Thyroid gland (tissue), 4 donors: Measurements from ENCODE around the gene TNFSF4. TPM values are rescaled to one million over a fixed set of nuclear protein-coding genes. Genes with fewer than 3 reads are reported as not detected.

Experiments used
- DNase-seq, 2 donors: peaks; one replicate each; pipeline ENCODE4 v3.0.0-alpha.2; 2019
- H3K27ac ChIP-seq, 3 donors: fragments of 200-600 bp; sonication (generic); 1 replicate in 2 of 3; 2 replicates in 1 of 3; pipeline ENCODE4 v1.5.1; 2016 to 2019; ENCODE audit warnings: mild to moderate bottlenecking in 1 of 3, moderate library complexity in 1 of 3
- H3K27me3 ChIP-seq: fragments of 200-600 bp; sonication (generic); one replicate; pipeline ENCODE4 v1.5.1; 2019
- H3K36me3 ChIP-seq, 2 donors: fragments of 200-600 bp; sonication (generic); one replicate each; pipeline ENCODE4 v1.5.1; 2016 to 2019
- H3K4me1 ChIP-seq, 2 donors: fragments of 200-600 bp; sonication (generic); one replicate each; pipeline ENCODE4 v1.5.1; 2017 to 2019
- H3K4me3 ChIP-seq, 3 donors: fragments of 200-600 bp; sonication (generic); replicated peaks in 1 of 3; 1 replicate in 2 of 3; 2 replicates in 1 of 3; pipeline ENCODE4 v1.5.1; 2016; ENCODE audit warnings: mild to moderate bottlenecking in 1 of 3
- H3K9me3 ChIP-seq: fragments of 200-600 bp; sonication (generic); one replicate; pipeline ENCODE4 v1.5.1; 2017
- POLR2A ChIP-seq, 2 donors: fragments of 450-650 bp; IDR thresholded peaks; one replicate each; pipeline ENCODE4 v1.6.1; 2017; ENCODE audit warnings: antibody characterized with exemption in 2 of 2, mild to moderate bottlenecking in 2 of 2, moderate library complexity in 1 of 2
- WGBS, 2 donors: methylation state at CpG; one replicate each; pipeline ENCODE4 v1.1.5; 2017; 5-methylcytosine and 5-hydroxymethylcytosine counted together
- intact Hi-C: fragments of 100-400 bp; cut with DNase I; formaldehyde crosslinking; loops from one replicate; pipeline ENCODE4 v1.15.1; 2023
- total RNA-seq, 4 donors: library from RNA; depleted of rRNA; stranded (reverse); fragments of >200 nt; gene quantifications; one replicate each; pipeline ENCODE4 v1.2.3, GENCODE V29; 2016
- TF ChIP-seq, protein P1 (sequence below), 6 experiments: fragments of 200-600 bp in 3 of 6; fragments of 450-650 bp in 3 of 6; sonication (generic) in 3 of 6; IDR thresholded peaks; one replicate each; pipeline ENCODE4 v1.5.1; 2016 to 2019; ENCODE audit warnings: antibody characterized with exemption in 6 of 6, mild to moderate bottlenecking in 2 of 6, inconsistent platforms in 1 of 6, moderate library complexity in 1 of 6

TNFSF4 gene
- total RNA-seq, 4 donors from 2014 or later, result 0.13 to 0.63 (median 0.41) TPM

DNA sequence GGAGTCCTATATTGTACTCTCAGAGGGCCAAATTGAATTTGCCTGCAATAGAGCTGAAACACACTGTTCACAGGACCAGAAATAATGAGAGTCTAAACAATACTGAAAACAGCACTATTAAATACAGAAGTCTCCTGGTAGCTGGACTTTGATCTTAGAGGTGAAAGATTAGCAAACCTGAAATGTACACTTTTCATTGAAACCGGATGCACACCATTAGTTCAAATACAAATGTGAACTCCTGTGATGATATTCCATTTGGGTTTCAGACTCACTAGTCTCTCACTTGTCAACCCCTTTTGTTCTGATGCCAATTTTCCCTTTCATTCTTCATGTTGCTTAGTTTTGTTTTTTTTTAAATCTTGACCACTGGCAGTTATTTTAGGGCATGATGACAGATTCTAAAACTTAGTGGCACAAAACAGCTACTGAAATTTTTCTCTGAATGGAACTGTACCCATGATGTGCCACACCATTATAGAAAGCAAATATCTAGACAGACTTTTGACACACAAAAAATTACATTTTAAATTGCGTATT lies 5.9 kb upstream of the TNFSF4 start:
- Histone ChIP-seq H3K27me3 (no peaks in the 10 kb centered on the region), H3K36me3 (no peaks in the 10 kb centered on the region), H3K4me1 (no peaks in the 10 kb centered on the region), H3K27ac (no peak overlapping the region), H3K4me3 (no peak overlapping the region), H3K9me3 (no peaks in the 10 kb centered on the region)
- DNase-seq, result no peak
- WGBS, 2 donors, result 91 to 97% methylated on average over 2 of the region's 2 CpGs
- intact Hi-C loops, result no loop called here
- TF ChIP-seq, protein P1, sequence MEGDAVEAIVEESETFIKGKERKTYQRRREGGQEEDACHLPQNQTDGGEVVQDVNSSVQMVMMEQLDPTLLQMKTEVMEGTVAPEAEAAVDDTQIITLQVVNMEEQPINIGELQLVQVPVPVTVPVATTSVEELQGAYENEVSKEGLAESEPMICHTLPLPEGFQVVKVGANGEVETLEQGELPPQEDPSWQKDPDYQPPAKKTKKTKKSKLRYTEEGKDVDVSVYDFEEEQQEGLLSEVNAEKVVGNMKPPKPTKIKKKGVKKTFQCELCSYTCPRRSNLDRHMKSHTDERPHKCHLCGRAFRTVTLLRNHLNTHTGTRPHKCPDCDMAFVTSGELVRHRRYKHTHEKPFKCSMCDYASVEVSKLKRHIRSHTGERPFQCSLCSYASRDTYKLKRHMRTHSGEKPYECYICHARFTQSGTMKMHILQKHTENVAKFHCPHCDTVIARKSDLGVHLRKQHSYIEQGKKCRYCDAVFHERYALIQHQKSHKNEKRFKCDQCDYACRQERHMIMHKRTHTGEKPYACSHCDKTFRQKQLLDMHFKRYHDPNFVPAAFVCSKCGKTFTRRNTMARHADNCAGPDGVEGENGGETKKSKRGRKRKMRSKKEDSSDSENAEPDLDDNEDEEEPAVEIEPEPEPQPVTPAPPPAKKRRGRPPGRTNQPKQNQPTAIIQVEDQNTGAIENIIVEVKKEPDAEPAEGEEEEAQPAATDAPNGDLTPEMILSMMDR (IDR thresholded peaks at IDR 0.05), result no peak
- no peak for TF ChIP-seq POLR2A (IDR thresholded peaks at IDR 0.05)

DNA sequence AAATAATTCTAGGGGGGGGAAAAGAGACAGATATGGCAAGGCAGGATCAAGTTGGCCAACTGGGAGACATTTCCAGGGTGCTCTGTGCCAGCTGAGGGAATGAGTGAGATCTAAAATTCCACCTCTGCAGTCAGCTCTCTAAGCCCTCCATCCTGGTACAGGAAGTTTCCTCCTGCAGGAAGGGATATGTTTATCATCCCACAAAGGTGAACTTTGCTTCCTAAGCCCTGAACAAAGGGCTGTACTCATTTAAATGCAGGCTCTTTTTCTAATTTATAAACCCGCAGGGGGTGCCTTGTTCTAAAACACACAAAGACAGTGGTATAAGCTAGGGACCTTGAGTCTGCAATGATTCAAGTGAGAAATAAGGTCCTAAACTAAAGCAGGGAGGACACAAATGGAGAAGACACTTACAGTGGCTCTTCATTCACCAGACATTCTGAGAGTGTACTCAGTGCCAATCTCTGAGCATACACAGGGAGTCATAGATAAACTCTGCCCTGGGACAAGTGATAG lies 3.6 kb upstream of the TNFSF4 start:
- intact Hi-C loops, result no loop called here
- no peak for TF ChIP-seq POLR2A (IDR thresholded peaks at IDR 0.05)
- TF ChIP-seq, protein P1 (IDR thresholded peaks at IDR 0.05), result no peak
- no peak for DNase-seq
- no peak overlapping the region for H3K27ac ChIP-seq
- H3K27me3 ChIP-seq, result no peaks in the 10 kb centered on the region
- no peaks in the 10 kb centered on the region for H3K4me1 ChIP-seq
- no peaks in the 10 kb centered on the region for H3K9me3 ChIP-seq
- WGBS, 2 donors, result 64 to 65% methylated on average over 1 of the region's 1 CpG
- no peaks in the 10 kb centered on the region for H3K36me3 ChIP-seq
- no peak overlapping the region for H3K4me3 ChIP-seq

DNA sequence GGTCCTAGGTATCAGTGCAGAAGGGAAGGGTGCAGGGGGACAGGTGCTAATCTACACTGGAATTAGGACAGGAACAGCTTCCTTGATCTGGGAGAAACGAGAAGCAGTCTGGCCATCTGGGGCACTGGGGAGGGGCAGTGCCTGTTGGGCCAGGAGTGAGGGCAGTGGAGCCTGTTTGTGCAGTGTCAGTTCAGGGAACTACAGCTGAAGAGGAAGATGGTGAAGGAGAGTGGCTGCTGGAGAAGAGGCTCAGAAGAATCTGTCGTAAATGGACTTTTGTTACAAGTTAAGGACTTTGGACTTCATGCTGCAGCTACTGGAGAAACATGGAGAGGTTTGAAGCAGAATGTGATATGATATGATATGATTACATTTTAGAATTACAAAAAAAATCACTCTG lies 3.2 kb upstream of the TNFSF4 start:
- 44 to 72% methylated on average over 2 of the region's 2 CpGs for WGBS, 2 donors

DNA sequence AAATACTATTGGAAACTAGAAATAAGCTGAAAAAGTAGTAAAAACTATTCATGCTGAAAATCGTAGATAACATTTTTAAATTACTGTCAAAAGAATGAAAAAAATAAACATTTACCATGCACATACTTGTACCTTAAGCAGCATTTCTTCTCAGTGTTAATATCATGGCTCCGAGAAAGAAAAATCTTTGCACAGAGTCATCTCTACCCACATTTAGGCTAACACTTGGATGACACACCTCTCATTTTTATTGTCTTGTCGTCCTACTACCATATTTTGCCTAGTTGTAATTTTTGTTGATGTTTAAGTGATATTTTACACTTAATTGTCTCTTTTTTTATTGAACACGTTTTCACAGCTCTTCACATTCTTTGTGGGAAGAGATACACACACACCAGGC lies 1.7 kb upstream of the TNFSF4 start:
- intact Hi-C loops, result loop anchor here (5.0 kb wide), 1 partner anchor 387 kb away; no protein-coding TSS in a partner anchor
- H3K9me3 ChIP-seq, result no peaks in the 10 kb centered on the region
- no peaks in the 10 kb centered on the region for H3K36me3 ChIP-seq
- no peaks in the 10 kb centered on the region for H3K27me3 ChIP-seq
- no peak overlapping the region for H3K4me3 ChIP-seq
- 78% methylated on average over 4 of the region's 4 CpGs for WGBS, 2 donors
- H3K27ac ChIP-seq, result no peak overlapping the region
- no peak for DNase-seq
- TF ChIP-seq, protein P1 (IDR thresholded peaks at IDR 0.05), result no peak
- TF ChIP-seq POLR2A (IDR thresholded peaks at IDR 0.05), result no peak
- H3K4me1 ChIP-seq, result no peaks in the 10 kb centered on the region

More for the DNA sequence above, 3.2 kb upstream of the TNFSF4 start:
- no peaks in the 10 kb centered on the region for H3K9me3 ChIP-seq
- TF ChIP-seq, protein P1 (IDR thresholded peaks at IDR 0.05), result no peak
- TF ChIP-seq POLR2A (IDR thresholded peaks at IDR 0.05), result no peak
- no peak overlapping the region for H3K27ac ChIP-seq
- no peak for DNase-seq
- H3K4me3 ChIP-seq, result no peak overlapping the region
- H3K4me1 ChIP-seq, result no peaks in the 10 kb centered on the region
- no peaks in the 10 kb centered on the region for H3K36me3 ChIP-seq
- no peaks in the 10 kb centered on the region for H3K27me3 ChIP-seq
- intact Hi-C loops, result no loop called here

DNA sequence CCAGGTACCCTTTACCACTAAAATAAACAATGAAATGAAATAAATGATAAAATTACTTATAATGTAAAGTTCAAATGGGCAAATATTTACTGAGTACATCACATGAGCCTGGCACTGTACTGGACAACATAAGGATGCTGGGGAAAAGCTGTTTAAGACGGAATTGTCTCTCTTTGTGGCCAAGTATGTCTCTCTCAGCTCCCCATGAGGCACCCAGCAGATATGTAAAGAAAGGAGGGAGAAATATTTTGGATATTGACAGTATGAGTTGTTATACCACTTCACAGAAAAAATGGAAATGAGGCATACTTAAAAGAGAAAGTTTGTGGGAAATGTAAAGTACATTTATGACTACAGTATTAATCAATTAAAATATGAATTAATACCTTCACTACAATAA lies 1.0 kb upstream of the TNFSF4 start:
- H3K4me1 ChIP-seq, result no peaks in the 10 kb centered on the region
- 88 to 90% methylated on average over 1 of the region's 1 CpG for WGBS, 2 donors
- H3K9me3 ChIP-seq, result no peaks in the 10 kb centered on the region
- H3K36me3 ChIP-seq, result no peaks in the 10 kb centered on the region
- TF ChIP-seq, protein P1 (IDR thresholded peaks at IDR 0.05), result no peak
- TF ChIP-seq POLR2A (IDR thresholded peaks at IDR 0.05), result no peak
- no peak for DNase-seq
- no peak overlapping the region for H3K27ac ChIP-seq
- H3K27me3 ChIP-seq, result no peaks in the 10 kb centered on the region
- intact Hi-C loops, result loop anchor here (5.0 kb wide), 1 partner anchor 386 kb away; no protein-coding TSS in a partner anchor
- no peak overlapping the region for H3K4me3 ChIP-seq
